Thoracic aorta (tissue), 2 donors: ENCODE data around the gene OTULIN. TPM values are rescaled to one million over a fixed set of nuclear protein-coding genes. Genes with fewer than 3 reads are reported as not detected.

Source experiments
- total RNA-seq, 2 donors: library from RNA; depleted of rRNA; stranded (reverse); fragments of >200 nt; gene quantifications; one replicate each; pipeline versions ENCODE4 v1.1.0 to v1.2.3, GENCODE V29; 2016

Gene OTULIN
- total RNA-seq, 2 donors from 2014 or later, result 52.5 to 52.9 TPM

Other genes with a start within 250 kb of the OTULIN start
- 1 to 10 TPM; 6.4 to 7.3 TPM for gene OTULINL, start 82.9 kb upstream of the OTULIN start, total RNA-seq
- 100 to 1,000 TPM; 177 to 205 TPM for gene ANKH, start 207.1 kb downstream of the OTULIN start, total RNA-seq